PC-3 (cell line): Measurements from ENCODE around the gene CORIN.

ENCODE experiments used
- CTCF ChIP-seq: fragments of 300-600 bp; sonication (generic); conservative IDR thresholded peaks from 2 replicates; pipeline ENCODE4 v1.5.1; 2017; ENCODE audit warnings: antibody characterized with exemption, low read depth, mild to moderate bottlenecking, low read length
- EZH2phosphoT487 ChIP-seq: fragments of 300-600 bp; sonication (generic); IDR thresholded peaks from 2 replicates; pipeline ENCODE4 v1.6.1; 2018; ENCODE audit warnings: mild to moderate bottlenecking, antibody characterized with exemption, low read length, borderline replicate concordance

DNA sequence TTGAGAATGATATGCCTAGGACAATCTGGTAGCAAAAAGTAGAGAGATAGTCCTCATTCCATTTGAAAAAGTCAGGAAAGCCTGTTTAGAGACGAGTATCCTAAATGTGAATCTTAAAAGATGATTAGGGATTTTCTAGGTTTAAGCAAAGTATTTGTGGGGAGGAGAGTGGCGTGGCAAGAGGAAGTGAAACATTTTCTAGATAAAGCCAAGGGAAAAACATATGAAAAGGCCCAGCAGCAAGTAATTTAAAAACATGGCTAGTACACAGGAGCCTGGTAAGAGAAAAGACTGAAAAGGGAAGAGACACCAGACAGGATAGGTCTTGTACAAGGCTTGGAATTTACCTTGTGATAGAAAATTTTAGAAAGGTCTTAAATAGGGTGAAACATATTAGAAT, 45.9 kb downstream of the CORIN start:
- TF ChIP-seq CTCF (no peak), EZH2phosphoT487 (no peak)
